Activated CD4-positive, alpha-beta T cell treated with anti-CD3 and anti-CD28 coated beads, Interleukin-2, amount 50 U/mL, for 1 hour (primary cell): ENCODE measurements around the gene TNS1.

ENCODE experiments used
- DNase-seq: peaks from one replicate; pipeline ENCODE4 v3.0.0-alpha.2; 2020

Gene TNS1

GRCh38 chr2:217861334-217861877, 141.4 kb downstream of the TNS1 start:
- DNase-seq = no peak

GRCh38 chr2:217859926-217860325, 142.9 kb downstream of the TNS1 start:
- DNase-seq = no peak

GRCh38 chr2:217858519-217859491, 144.0 kb downstream of the TNS1 start:
- DNase-seq = no peak

- no peak for DNase-seq
These were observed 144.9 kb downstream of the TNS1 start for GRCh38 chr2:217857624-217858506.

- DNase-seq = no peak
These were observed 145.9 kb downstream of the TNS1 start for GRCh38 chr2:217856871-217857270.

GRCh38 chr2:217856159-217856558, 146.6 kb downstream of the TNS1 start:
- DNase-seq = no peak

- DNase-seq = no peak
These were observed 147.9 kb downstream of the TNS1 start for GRCh38 chr2:217854684-217855420.

- DNase-seq = no peak
These were observed 148.8 kb downstream of the TNS1 start for GRCh38 chr2:217853961-217854360.

GRCh38 chr2:217853301-217853881, 149.4 kb downstream of the TNS1 start:
- DNase-seq = no peak

- DNase-seq = no peak
These were observed 150.1 kb downstream of the TNS1 start for GRCh38 chr2:217852555-217853211.

GRCh38 chr2:217851191-217852020, 151.4 kb downstream of the TNS1 start:
- DNase-seq = no peak

GRCh38 chr2:217849154-217849975, 153.4 kb downstream of the TNS1 start:
- no peak for DNase-seq

GRCh38 chr2:217848351-217848957, 154.3 kb downstream of the TNS1 start:
- DNase-seq = no peak

- DNase-seq = no peak
These were observed 155.0 kb downstream of the TNS1 start for GRCh38 chr2:217847552-217848350.

GRCh38 chr2:217847115-217847514, 155.7 kb downstream of the TNS1 start:
- no peak for DNase-seq

- no peak for DNase-seq
These were observed 156.5 kb downstream of the TNS1 start for GRCh38 chr2:217846321-217846743.

GRCh38 chr2:217845301-217845700, 157.5 kb downstream of the TNS1 start:
- no peak for DNase-seq

GRCh38 chr2:217844696-217845095, 158.1 kb downstream of the TNS1 start:
- DNase-seq = no peak
